T-helper 22 cell (primary cell): Measurements from ENCODE around the gene SLC22A23.
"Not testable (repeated sequence)": the region's sequence is repeated elsewhere in the genome, so short reads cannot be mapped to it uniquely, and the experiment has no call there.

ENCODE experiments used
- DNase-seq: peaks from one replicate; pipeline ENCODE4 v3.0.0-alpha.2; 2020; ENCODE audit warnings: low read depth

The SLC22A23 gene

DNA sequence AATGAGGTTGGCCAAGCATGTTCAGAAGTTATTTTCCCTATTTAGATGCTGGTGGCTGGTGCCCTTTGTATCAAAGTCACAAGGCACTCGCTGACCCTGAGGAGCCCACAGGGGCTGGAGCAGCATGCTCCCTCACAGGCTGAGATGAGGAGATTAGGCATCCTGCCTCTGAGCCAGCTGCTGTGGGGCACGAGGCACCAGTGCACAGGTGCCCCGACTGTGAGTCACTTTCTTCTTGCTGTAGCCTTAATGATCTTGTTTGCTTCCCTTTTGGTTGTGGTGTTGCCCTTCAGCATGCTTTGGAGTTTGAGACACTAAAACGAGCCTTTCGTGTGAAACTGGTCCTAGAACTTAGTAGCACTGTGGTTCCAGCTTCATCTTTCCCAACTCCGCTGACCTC lies 193.8 kb downstream of the SLC22A23 start:
- no peak for DNase-seq

DNA sequence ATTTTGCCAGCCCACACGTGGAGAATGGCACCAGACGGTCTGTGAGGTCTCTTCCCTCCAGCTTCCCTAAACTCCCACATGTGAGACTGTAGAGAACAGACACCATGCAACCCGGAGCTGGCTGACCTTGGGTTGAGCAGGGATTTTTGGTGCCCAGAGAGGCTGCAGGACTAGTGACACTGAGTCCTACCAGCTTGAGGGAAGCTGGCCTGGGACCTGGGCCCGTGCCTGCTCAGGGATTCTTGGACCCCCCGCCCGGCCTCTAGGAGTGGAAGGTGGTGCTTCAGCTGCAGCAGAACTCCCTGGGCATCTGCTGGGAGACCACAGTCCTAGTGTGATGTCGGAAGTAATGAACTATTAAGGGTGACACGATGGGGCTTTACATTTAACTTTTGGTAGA lies 194.9 kb downstream of the SLC22A23 start:
- no peak for DNase-seq

DNA sequence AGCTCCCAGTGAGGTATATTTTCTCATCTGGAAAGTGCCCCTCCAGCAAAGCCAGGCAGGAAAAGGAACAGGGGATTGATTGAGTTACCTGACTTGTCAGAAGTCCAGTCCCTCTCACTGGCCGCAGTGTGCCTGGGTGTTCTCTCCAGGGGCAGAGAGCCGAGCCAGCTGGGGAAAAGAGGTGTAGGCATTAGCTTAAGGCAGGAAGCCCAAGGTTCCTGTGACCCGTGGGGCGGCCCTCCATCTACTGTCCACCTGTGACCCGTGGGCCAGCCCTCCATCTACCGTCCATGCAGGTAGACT lies 195.4 kb downstream of the SLC22A23 start:
- DNase-seq = no peak

DNA sequence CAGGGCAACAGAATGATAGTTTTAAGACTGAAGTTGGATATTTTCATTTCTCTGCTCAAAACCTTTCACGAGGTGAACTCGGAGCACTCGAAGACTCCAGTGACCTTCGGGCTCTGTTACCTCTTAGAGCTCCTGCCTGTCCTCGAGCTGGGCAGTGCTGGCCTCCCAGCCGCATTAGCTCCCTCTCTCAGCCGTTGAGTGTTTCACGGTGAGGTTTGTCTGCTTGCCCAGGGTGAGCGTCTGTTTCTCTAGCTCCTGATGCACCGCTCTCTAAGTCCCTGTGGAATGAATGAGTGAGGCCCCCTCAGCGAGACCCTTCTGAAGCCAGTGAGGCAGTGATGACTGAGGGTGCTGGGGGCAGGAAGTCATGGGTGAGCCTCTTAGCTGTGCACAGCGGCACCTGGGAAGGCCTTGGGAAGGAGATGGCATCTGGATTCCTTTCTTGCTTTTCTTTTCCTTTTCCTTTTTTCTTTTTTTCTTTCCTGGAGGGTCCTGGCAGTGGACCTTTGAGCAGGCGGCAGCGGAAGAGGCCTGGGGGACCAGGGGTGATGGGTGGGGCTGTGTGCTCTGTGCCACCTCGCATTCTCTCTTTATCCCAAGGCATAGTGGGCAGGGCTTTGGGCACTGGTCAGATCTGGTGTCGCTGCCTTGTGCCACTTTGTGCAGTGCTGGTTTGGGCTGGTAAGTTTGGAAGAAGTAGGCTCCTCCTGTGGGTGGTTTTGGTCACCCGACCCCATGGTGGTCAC lies 195.9 kb downstream of the SLC22A23 start:
- no peak for DNase-seq

- DNase-seq = no peak
Observed at GRCh38 chr6:3260296-3260695, 196.6 kb downstream of the SLC22A23 start.

DNA sequence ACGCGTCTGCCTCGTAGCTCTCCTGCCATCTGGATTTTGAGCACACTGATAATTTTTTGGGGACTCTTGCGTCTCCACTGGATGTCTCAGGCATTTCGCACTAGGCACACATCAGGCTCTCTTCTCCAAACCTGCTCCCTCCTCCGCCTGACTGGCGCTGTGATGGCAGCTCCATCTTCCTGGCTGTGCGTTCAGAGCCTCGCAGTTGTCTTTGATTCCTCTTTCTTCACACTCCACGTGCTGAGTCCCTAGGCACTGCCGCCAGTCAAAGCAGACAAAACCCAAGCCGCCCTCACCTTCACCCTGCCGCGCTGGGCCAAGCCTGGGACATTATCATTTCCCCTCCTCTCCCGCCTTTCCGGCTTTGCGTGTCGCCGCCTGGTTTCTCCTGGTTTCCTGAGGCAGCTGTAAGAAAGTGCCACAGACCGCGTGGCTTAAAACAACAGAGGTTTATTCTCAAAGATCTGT lies 197.3 kb downstream of the SLC22A23 start:
- DNase-seq = no peak

DNA sequence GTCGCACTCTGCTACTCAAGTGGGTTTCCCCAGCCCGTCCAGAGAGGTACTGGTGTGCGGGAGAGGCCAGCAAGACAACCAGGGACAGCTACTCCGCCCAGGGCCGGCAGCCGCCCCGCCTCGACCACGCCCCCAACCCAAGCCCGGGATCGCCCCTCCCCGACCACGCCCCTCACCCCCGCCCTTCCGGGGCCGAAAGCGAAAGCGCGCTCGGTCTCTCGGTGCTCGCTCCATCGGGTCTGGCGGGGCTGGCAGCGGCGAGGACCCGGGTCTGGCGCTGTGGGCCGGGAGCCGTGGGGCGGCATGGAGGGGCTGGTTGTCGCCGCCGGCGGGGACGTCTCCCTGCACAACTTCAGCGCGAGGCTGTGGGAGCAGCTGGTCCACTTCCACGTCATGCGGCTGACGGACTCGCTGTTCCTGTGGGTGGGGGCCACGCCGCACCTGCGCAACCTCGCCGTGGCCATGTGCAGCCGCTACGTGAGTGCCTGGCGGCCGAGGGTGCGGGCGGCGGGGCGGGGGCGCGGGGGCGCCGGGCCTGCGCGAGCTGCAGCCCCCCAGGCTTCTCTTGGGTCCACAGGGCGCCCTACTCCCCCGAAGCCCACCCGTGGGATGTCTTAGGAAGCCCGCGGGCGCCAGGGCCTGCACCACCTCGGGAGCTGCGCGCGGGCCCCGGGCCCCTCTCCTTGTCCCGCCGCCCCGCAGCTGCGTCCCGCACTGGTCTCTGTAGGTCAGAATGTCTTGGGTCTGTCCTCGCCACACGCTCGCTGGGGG lies 197.9 kb downstream of the SLC22A23 start, which contains the start of gene PSMG4:
Gene PSMG4, plus strand, starts transcription at position 228 of the 771 bp plus-strand sequence. Its CDS starts 76 bp downstream, at position 304.
- peak; percentile 83 for DNase-seq

GRCh38 chr6:3258201-3258600 lies 198.6 kb downstream of the SLC22A23 start:
- no peak for DNase-seq

- no peak for DNase-seq
Observed at GRCh38 chr6:3253597-3253961, 203.3 kb downstream of the SLC22A23 start.

DNA sequence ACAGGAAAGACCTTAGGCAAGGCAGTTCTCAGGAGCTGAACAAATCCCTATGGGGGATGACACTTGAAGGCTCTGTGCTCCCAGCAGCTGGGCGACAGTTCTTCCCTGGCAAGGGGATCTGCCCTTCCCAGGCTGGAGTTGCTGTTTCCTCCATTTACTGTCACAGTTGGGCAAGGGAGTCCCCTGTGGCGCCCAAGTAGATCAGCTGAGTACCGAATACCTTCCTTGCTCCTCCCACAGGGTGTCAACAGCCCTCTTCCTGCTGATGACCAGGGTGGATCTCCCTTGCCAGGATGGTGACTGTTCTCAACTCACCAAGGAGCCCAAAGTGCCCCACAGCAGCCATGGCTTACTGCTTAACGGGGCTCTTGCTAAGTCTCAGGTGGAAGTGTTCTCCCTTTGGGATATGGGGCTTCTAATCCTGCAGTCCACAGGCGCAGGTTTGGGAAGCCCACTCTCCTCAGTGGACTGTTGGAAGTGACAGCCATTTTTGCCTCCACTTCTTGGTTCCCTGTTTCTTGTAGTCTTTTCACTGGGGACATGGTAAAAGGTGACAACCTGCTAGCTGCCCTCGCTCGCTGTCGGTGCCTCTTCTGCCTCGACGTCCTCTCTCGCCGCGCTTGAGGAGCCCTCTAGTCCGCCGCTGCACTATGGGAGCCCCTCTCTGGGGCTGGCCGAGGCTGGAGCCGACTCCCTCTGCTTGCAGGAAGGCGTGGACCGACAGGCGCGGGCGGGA lies 203.8 kb downstream of the SLC22A23 start:
- no peak for DNase-seq

- no peak for DNase-seq
Observed at GRCh38 chr6:3252369-3252768, 204.5 kb downstream of the SLC22A23 start.

DNA sequence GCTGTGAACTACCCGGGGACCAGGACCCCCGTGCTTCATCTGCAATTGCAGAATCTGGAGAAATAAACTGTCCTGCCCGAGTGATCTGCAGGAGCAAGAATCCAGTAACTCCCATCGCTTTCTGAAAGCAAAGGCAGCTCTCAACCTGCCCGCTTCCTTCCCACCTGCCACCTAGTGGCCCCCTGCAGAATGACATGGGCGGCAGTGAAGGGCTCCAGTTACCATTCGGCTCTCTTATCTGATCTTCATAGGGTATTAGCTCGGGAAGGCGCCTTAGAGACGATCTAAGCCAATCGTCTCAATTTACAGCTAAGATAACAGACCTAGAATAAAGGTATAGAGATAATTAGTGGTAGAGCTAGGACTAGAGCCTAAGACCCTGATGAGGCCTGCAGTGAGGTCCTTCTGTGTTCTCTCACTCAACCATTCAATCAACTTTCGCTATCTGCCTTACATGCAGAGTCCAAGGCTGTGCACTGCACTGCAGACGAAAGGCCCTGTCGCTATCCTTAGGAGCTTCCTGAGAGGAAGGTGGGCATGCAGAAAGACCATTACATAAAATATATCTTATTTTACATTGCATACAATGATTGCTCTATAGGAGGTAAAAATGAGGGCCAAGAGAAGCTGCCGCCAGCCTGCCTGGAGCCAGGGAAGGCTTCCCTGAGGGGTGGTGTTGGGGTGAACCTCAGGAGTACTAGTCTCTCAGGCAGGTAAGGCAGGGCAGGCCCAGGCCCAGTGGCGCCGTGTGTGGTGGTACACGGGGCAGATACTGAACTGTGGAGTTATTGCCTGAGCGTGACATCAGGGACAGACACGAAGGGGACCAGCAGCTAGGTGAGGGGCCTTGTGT lies 205.2 kb downstream of the SLC22A23 start:
- DNase-seq = peak; percentile 48

- no peak for DNase-seq
Observed at GRCh38 chr6:3250231-3250675, 206.6 kb downstream of the SLC22A23 start.

GRCh38 chr6:3249821-3250220 lies 207.0 kb downstream of the SLC22A23 start:
- DNase-seq = no peak

- no peak for DNase-seq
Observed at GRCh38 chr6:3247255-3248146, 209.3 kb downstream of the SLC22A23 start.

DNA sequence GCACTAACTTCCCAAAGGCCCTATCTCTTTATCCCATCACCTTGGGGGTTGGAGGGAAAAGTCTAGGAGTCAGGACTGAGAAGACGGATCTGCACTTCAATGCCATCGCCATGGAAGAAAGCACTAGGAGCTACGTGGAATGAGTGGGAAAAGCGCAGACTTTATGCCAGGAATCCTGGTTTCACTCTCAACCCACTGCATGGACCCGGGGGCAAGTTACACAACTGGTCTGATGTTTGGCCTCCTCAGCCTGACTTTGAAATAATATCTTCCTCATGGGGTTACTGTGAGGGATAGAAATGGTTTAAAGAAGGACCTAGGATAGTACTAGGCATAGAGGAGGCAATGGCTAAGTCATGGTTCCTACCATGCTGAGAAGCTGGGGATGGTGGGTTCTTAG lies 211.6 kb downstream of the SLC22A23 start:
- no peak for DNase-seq

DNA sequence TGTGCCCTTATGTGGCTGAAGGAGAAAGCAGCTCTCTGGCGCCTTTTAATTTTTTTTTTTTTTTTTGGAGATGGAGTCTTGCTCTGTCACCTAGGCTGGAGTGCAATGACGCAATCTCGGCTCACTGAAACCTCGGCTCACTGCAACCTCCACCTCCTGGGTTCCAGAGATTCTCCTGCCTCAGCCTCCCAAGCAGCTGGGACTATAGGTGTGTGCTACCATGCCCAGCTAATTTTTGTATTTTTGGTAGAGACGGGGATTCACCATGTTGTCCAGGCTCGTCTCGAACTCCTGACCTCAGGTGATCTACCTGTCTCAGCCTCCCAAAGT lies 212.1 kb downstream of the SLC22A23 start:
- DNase-seq = not testable (repeated sequence)

- DNase-seq = no peak
Observed at GRCh38 chr6:3244003-3244831, 212.6 kb downstream of the SLC22A23 start.

- no peak for DNase-seq
Observed at GRCh38 chr6:3242768-3243167, 214.1 kb downstream of the SLC22A23 start.

DNA sequence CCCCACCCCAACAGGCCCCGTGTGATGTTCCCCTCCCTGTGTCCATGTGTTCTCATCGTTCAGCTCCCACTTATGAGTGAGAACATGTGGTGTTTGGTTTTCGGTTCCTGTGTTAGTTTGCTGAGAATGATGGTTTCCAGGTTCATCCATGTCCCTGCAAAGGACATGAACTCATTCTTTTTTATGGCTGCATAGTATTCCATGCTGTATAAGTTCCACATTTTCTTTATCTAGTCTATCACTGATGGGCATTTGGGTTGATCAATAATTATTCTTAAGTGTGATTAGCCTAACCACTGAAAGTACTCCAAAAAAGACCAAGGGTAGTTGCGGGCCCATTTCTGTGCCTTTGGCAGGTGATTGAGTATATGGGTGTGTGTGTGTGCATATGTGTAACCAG lies 215.1 kb downstream of the SLC22A23 start:
- not testable (repeated sequence) for DNase-seq
